Epidermal melanocyte (primary cell): ENCODE measurements around the gene ACSF2.
"Not testable (repeated sequence)": the region's sequence is repeated elsewhere in the genome, so short reads cannot be mapped to it uniquely, and the experiment has no call there.

Experiments used
- DNase-seq: peaks from one replicate; pipeline ENCODE4 v3.0.0; 2011; ENCODE audit warnings: low spot score; ENCODE audit not compliant: insufficient read length

The ACSF2 gene, protein sequence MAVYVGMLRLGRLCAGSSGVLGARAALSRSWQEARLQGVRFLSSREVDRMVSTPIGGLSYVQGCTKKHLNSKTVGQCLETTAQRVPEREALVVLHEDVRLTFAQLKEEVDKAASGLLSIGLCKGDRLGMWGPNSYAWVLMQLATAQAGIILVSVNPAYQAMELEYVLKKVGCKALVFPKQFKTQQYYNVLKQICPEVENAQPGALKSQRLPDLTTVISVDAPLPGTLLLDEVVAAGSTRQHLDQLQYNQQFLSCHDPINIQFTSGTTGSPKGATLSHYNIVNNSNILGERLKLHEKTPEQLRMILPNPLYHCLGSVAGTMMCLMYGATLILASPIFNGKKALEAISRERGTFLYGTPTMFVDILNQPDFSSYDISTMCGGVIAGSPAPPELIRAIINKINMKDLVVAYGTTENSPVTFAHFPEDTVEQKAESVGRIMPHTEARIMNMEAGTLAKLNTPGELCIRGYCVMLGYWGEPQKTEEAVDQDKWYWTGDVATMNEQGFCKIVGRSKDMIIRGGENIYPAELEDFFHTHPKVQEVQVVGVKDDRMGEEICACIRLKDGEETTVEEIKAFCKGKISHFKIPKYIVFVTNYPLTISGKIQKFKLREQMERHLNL

DNA sequence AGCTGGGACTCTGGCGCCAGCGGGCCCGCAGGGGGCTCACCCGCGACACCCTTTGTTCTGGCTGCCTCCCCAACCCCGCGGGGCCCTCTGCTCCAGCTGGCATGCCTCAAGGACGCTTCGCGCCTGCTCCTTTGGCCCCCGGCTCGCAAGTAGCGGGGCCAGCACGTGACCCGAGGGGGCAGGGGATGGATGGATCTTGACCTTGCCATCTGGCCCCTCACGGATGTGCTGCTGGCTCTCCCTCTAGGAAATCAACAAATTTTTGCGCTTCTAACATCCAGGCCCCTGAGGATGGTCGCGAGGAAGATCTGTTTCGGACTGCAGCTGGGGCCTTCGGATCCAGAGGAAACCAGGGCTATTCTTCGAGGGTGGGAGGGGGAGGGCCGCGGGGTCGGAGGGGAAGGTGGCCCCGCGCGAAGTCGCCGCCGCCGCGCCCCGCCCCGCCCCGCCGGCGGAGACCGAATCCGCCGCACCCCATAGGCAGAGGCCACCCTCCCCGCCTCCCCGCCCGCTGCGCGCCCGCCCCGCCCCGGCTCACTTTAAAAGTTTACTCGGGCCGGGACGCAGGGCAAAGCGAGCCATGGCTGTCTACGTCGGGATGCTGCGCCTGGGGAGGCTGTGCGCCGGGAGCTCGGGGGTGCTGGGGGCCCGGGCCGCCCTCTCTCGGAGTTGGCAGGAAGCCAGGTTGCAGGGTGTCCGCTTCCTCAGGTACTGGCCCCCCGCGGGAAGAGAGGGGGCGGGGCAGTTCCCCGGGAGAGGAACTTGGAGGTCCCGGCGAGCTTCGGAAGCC is at the start of gene ACSF2:
ACSF2 (plus strand) TSS at position 537 of the 790 bp plus-strand sequence; CDS start at position 581, 44 bp downstream.
- peak; percentile 71 for DNase-seq

DNA sequence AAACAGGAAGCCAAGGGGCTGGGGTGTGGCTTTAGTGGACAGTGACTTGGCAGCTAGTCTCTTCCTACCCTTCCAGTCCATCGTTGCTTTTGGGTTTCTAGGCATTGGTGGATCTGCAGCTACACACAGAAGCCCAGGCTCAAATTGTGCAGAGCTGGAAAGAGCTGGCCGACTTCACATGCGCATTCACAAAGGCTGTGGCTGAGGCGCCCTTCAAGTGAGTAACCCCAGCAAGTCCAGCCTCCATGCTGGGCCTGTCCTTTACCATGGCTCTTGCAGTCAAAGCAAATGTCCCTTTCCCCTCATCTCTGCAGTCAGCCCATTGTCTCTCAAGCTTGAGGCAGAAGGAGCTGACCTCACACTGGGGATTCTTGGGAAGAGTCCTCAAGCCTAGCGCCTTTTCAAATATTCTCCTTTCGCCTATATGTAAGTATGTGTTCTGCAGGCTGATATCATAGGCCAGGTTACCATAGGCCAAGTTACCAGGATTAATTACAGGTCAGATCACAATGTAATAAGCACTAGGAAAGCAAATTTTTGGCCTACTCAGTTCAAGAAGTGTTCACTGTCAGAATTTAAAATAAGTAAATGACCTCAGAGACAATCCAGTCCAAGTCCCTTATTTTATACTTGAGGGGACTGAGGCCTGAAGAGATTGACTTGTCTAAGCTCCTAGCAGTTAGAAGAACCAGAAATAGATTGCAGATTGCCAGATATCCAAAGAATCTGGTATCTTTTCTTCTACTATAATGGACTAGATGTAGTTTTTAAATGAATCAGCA is 46.5 kb upstream of the ACSF2 start:
- DNase-seq, result no peak

DNA sequence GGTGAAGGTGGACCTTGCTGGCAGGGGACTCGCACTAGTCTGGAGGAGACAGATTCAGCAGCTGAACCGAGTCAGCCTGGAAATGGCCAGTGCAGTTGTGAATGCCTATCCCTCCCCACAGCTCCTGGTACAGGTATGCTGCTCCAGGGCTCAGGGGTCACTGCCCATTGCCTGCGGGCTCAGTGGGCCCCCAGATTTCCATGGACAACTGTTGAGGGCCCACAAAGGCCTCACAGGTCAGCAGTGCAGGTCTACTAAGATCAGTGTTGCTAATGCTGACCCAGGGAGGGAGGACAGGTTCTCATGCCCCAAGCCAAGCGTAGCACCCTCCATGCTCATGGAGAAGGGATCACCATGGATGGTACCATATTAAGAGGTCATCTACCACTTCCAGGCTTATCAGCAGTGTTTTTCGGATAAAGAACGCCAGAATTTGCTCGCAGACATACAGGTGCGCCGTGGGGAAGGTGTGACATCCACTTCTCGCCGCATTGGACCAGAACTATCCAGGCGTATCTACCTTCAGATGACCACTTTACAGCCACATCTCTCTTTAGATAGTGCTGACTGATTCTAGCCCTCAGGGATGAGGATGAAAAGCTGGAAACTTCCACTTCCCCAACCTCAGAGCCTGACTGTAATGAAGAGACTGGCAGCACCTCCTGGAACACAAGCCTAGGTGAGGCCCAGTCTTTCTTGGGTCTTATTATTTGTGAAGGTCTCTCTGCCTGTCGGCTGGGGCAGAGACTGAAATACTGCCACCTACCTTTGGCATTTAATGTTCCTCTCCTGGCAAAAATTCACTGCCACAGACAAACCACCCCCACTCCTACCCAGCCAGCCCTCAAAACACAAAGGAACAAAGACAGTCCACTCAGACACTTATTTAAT is 45.4 kb upstream of the ACSF2 start:
- no peak for DNase-seq

DNA sequence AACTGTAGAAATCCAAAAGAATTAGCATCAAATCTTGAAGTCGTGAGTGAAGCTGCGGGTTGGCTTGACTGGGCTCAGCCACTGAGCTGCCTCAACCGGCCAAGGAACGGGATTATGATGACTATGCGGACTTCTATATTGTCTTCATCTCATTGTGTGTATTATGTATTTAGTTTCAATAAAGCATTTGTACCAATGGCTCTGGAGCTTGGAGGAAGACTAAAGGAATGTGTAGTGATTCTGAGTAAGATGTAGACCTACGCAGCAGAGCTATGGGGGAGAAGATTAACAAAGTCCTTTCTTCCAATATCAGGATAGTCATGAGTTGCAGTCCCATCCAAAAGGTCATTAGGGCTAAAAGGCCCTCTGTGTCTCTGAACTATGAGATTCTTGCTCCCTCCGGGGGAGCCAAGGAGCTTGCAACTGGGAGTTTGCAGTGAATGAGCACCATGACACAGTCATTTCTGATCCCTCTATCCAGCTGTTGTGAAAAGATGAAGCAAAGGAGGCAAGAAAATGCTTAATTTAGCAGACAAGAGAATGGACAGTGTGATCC is 44.7 kb upstream of the ACSF2 start:
- DNase-seq, result no peak

DNA sequence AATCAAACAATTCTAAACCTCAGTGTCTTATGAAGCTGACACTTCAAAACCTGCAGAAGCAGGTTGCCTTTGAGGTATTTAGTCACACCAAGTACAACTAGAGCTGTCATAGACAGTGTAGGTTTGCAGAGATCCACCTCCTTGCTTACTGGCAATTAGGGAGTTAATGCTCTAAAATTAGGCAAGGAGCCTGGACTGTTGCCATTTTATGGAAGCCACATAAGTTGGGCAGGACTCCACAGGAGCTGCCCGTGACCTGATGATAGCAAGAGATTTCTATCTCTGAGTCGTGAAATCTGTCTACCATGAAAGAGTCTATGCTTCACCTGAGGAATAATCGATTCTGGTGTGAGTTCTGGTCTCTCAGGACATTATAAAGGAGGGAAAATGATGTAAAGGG is 44.1 kb upstream of the ACSF2 start:
- DNase-seq, result no peak

DNA sequence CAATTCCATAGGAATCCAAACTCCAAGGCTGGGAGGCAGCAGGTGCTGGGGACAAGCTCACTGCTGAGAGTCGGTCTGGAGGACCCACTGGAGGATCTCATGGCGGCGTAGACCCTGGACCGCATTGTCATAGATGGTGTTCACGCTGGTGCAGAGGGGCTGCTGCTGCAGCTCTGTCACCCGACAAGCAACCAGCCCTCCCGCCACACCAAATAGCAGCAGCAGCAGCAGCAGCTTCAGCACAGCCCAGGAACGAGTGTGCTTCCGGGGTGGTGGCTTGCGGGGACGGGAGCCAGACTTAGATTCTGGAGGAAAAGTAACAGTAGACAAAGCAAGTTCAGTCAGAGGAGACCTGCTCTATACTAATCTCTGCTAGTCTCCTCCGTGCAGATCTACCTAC is 43.1 kb upstream of the ACSF2 start:
- DNase-seq, result no peak

DNA sequence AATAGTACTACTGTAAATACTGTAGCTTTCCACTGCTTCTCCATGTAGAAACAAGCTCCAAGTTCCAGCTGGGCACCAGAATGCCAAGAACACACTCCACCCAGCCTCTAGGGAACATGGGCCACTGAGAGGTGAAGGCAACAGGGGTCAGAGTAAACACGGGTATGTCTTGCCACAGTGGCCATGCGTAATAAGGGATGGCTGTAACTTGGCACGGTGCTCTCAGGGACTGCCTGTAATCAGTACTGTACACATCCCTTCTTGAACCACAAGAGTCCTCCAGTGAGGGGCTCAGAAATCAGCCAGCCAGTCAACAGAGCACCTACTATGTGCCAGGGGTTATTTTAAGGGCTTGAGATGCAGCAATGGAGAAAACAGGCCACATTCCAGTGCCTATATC is 39.5 kb upstream of the ACSF2 start:
- no peak for DNase-seq

DNA sequence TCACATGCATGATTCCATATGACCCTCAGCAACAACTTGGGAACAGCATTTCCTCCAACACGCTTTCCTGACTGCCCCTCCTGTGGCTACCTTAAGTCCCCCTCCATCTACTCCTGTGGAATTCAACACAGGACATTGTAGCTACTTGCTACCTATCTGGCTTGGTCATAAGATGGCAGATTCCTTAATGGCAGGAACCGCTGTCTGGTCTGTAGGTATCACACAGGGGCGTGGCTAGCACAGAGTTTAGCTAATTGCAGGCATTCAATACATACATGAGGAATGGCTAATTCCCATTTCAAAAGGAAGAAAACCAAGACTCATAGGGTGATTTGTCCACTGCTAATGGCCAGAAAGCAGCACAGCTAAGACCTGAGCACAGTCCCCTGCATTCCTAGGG is 37.3 kb upstream of the ACSF2 start:
- no peak for DNase-seq

DNA sequence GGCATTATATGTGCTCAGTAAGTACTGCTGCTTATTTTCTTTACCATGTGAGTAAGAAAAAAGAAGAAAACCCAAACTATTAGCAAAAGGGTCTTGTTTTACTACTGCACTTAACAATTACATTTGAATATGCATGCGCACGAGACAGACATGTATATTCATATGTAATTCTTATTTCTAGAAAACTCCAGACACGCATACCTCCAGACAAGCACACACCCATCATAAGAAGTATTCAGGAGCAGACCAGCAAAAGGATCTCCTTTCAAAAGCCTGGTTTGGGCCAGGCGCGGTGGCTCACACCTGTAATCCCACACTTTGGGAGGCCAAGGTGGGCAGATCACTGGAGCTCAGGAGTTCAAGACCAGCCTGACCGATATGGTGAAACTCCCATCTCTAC is 36.5 kb upstream of the ACSF2 start:
- DNase-seq, result no peak

DNA sequence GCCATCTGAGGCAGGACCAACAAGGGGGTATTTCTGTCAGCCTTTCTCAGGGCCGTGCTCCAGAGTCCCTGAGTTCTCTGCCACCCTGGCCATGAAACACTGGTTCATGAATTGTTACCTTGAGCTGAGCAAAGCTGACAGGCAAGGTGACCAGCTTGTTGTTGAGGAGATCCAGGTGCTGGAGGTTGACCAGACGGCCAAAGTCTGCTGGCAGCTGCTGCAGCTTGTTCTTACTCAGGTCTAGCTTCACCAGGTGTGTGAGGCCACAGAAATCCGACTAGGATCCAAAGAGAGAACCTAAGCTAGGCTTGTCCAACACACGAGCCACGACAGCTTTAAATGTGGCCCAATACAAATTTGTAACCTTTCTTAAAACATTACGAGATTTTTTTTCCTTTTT is 33.4 kb upstream of the ACSF2 start:
- no peak for DNase-seq

DNA sequence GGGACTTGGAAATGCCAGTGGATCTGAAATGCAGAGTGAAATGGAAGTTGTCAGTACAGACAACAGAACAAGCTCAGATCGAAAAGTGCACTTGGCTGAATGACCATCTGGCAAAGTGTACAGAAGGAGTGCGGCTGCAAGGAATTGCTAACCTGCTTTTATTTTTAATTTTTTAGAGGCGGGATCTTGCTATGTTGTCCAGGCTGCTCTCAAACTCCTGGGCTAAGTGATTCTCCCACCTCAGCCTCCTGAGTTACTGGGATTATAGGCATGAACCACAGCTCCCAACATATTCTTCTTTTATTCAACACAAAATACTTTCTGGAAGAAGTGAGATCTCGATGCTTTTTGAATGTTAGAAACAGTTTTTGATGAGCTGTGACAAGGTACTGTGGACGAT is 32.3 kb upstream of the ACSF2 start:
- DNase-seq, result no peak

DNA sequence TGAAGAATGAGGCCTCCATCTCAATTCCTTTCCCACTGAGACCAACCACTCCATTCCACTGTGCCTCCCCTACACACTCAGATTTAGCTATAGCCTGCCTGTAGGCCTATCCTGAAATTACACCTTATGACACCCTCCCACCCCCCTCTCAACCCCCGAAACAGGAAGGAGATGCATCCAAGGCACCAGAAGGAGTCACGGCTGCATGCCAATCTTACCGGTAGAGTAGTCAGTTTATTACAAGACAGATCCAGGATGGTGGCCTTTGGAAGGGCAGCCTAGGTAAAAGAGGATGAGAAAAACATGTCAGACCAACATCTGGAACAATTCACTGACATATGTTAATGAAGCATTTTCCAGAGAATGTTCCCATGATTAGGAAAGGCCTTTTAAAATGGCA is 31.3 kb upstream of the ACSF2 start:
- DNase-seq, result no peak

DNA sequence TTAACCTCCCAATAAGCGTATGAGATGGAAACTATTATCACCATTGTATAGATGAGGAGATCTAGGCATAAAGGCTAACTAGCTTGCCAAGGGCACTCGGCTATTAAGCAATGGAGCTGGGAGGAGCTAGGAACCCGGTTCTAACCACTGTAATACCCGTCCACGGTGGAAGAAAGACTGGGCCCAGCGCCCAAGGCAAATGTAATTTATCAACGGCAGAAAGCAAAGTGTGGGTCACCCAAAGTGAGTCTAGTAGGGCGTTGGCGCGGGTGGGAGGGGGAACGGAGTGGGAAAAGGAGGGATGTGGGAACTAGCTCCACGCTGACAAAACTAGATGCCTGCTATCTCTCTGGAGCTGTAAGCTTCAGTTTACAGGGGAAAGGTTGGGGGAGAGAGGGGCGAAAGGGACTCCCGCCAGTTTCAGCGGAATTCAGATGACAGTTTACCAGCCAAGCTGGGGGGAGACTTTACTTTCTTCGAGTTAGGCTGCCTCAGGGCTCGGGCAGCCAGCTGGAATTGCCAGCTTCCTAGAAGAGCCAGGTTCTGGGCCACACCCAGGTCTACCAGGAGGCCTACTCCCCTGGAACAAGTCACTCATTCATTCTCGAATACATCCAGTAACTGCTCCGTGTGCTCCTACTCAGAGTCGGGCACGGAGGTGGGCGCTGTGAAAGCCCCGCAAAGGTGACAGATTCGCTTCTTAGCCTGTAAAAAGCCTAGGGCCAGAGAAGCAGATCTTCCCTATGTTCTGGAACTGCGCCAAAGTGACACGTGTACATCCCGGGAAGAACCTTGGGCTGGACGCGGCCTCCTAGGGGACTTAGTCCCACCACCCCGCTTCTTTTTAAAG is 29.5 kb upstream of the ACSF2 start:
- no peak for DNase-seq

DNA sequence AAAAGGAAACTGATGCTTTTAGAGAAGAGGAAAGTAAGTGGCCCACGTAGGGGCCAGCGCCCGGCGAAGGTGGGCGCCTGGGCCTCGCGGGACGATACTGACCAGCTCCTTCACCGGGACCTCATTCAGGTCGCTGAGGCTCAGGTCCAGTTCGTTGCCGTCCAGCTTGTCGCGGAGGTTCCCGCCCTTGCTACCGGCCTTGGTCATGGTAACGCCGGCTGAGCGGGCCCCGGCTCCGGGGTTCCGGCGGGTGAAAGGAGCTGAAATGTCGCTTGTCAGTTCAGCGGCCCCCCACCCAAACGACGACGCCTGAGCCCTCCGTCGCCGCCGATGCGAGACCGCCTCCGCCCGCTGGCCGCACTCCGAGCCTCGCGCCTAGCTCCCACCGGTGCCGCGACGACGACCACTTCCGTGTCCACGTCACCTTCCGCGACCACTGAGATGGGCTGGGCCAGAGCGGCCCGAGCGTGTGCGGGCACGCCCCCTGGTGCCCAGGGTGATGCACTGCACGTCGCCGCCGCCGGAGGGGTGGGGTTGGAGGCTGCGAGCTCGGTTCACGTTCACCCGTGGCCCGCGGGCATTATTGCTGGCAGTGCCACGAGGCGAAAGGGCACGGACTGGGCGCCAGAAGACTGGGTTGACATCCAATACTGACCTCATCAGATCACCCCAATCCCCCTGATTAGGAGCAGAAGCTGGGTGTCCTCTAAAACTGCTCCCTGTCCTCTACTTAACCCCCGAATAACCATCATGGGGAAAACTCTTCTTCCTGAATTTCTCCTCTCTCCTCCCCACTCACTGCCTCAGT is 28.7 kb upstream of the ACSF2 start, which contains the start of gene LRRC59:
LRRC59 (minus strand) TSS at position 413 of the 808 bp plus-strand sequence; CDS start at position 207, 206 bp downstream.
- peak; percentile 60 for DNase-seq

DNA sequence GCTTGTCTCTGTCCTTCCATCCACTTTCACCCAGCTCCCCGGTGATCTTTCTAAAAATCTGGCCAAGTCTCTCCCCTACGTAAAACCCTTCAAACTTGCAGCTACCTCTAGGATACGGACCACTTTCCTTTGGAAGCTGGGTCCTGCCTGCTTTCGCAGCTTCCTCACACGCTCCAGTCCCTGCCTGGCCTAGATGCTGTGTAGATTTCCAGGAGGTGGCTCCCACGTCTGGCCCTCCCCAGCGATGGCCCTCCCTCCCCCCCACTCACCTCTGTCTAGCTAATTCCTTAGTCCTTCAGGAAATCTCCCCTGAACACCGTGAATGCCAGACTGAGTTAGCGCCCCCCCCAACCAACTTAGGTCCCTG is 28.1 kb upstream of the ACSF2 start:
- DNase-seq, result no peak

DNA sequence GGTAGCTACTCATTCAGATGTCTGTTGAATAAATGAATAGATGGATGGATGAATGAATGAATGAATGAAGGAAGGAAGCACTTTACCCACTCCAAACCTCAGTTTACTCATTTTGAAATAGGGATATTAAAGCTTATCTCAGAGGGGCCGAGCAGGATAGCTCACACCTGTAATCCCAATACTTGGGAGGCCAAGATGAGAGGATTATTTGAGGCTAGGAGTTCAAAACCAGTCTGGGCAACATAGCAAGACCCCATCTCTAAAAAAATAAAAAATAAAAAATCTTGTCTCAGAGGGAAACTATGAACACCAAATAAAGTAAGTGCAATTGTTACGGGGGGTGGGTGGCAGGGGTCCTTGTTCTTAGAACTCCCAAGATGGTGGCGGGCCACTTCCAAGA is 27.3 kb upstream of the ACSF2 start:
- not testable (repeated sequence) for DNase-seq

DNA sequence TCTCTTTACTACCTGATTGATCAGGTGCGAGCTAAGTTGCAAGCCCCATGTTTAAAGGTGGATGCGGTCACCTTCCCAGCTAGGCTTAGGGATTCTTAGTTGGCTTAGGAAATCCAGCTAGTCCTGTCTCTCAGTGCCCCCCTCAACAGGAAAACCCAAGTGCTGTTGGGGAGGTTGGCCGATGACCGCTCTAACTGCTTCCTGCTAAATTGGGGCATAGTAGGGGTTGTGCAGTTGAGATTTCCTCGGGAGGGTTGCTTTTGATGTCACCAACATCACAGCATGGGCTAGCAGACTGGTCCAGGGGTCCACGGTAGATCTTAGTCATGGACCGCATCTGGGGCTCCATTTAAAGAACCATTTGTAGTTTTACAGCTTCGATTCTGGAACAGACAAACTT is 26.4 kb upstream of the ACSF2 start:
- not testable (repeated sequence) for DNase-seq

DNA sequence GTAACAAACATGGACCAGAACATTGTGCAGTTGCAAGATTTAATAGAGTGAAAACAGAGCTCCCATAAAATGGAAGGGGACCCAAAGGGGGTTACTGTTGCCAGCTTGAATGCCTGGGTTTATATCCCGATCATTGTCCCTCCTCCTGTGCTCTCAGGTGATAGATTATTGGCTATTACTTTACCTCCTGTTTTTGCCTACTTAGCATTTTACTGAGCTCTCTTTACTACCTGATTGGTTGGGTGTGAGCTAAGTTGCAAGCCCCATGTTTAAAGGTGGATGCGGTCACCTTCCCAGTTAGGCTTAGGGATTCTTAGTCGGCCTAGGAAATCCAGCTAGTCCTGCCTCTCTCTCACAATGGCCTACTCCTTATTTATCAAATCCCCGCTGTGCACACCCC is 20.7 kb upstream of the ACSF2 start:
- not testable (repeated sequence) for DNase-seq
